HG03159 (cell line): Measurements from ENCODE around the gene MZF1.
A peak's percentile ranks its signal among the peaks of the same experiment; 100 is the strongest.

Experiments used
- ATAC-seq: cut with Tn5 transposase; IDR thresholded peaks from one replicate; pipeline ENCODE4 v1.9.1; 2021; ENCODE audit warnings: mild to moderate bottlenecking, moderate library complexity; ENCODE audit not compliant: unreplicated experiment

Gene MZF1

GRCh38 chr19:58570770-58571574 lies 2.2 kb downstream of the MZF1 start:
- ATAC-seq = no peak

- ATAC-seq = no peak
Measured at GRCh38 chr19:58569943-58570670, 3.0 kb downstream of the MZF1 start.

DNA sequence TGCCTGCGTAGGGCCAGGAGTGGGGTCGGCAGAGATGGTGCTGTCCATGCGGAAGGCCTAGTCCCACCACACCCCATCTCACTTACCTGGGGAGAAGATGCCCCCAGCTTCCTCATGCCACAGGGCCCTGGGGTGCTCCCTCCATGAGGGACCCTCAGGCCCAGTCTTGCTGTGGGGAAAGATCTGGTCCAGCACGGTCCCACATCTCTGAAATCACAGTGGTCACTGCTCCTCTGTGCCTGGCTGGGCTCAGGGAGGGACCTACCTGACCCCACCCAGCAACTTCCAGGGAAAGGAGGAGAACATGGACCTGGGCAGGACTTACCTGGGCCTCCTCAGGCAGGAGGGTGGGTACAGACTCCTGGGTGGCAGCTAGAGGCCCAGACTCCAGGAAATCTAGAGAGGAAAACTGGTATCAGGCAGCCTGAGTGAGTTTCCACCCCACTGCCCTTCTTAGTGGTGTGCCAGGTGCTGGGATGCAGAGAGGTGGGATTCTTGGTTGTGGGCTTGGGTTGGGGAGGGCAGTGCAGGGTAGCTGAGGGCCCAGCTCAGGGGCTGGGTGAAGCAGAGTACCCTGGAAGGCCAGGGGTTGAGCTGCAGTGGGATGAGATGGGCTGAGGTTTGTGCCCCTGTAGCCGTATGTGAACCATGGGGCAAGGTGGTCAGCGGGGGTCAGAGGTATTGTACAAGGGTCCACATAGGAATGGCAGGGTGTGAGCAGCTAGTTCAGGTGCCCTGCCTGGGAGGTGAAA lies 3.8 kb downstream of the MZF1 start:
- no peak for ATAC-seq

DNA sequence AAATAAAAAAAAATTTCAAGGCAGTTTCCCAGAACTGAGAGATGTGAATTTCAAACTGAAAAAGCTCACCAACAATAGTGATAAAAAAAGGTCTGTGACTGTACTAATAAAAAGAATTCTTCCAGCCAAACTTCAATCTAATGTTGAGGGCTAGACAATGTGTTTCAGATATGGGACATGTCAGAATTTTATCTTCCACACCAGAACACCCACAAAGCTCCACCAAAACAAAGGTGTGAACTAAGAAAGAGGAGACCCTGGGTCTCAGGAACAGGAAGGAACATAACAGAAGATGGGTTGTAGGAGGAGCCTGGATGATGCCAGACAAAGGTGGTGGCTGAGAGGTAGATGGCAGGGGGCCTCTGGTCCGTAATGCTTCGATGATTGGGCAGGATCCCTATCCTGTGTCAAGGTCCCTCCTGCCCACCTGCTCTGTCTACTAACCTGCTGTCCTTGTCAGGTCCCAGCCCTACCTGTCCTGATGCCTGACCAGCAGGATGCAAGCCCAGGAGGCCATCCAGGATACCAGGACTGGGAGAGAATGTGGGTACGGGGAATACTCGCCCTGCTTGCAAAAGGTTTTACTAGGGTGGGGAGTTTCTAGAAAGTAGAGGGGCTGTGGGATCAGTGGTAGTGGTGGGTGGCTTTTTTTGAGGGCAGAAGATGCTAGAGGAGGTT lies 4.5 kb downstream of the MZF1 start:
- no peak for ATAC-seq

DNA sequence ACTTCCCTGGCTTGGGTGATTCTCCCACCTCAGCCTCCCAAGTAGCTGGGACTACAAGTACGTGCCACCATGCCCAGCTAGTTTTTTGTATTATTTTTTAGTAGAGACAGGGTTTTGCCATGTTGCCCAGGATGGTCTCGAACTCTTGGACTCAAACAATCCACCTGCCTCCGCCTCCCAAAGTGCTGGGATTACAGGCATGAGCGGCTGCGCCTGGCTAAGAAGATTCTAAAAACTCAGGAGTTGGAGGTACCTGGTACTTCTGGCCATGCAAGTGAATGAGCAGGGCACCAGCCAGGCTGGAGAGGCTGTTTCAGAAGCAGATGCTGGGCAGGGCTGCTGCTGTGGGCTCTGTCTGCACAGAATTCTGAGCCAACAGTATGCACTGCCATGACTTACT lies 6.1 kb downstream of the MZF1 start:
- ATAC-seq = no peak

GRCh38 chr19:58563823-58564222 lies 9.3 kb downstream of the MZF1 start:
- no peak for ATAC-seq

DNA sequence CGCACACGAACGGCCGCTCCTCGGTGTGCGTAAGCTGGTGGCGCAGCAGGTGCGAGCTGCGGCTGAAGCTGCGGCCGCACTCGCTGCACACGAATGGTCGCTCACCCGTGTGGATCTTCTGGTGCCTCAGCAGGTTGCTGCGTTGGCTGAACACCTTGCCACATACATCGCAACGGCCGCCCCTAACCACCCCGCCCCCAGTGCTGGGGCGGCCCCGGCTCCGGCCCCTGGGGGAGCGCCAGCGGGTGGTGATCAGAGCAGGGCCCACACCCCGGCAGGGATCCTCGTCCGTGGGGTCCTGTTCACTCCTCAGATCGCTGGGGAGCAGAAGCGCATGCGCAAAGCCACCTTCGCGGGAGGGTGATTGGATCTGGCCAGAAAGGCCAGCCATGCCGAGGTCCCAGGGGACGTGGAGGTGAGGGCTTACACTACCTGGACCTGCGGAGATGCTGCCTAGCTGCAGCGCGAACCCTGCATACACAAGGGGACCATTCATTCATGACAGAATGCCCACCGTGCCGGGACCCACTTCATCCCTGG lies 10.0 kb downstream of the MZF1 start:
- no peak for ATAC-seq

- ATAC-seq = no peak
Measured at GRCh38 chr19:58562122-58563033, 10.8 kb downstream of the MZF1 start.

GRCh38 chr19:58561373-58562121 lies 11.6 kb downstream of the MZF1 start:
- no peak for ATAC-seq

DNA sequence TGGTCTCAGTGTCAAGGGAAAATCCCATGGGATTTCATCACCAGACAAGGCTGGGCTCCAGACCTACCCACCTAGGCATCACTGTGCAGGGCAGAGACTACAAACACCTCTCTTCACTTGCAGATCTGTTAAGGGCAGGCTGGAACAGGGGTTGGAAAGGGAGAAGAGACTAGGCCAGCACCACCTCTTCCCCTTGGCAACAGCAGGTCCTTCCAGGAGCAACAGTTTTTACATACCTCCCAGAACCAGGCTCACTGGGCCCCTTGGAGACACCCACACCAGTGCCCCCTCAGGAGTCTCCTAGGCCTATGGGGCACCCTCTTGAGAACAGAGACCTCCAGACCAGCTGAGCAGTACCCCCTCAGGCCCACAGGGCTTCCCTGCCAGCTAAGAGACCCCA lies 12.2 kb downstream of the MZF1 start:
- ATAC-seq = no peak

DNA sequence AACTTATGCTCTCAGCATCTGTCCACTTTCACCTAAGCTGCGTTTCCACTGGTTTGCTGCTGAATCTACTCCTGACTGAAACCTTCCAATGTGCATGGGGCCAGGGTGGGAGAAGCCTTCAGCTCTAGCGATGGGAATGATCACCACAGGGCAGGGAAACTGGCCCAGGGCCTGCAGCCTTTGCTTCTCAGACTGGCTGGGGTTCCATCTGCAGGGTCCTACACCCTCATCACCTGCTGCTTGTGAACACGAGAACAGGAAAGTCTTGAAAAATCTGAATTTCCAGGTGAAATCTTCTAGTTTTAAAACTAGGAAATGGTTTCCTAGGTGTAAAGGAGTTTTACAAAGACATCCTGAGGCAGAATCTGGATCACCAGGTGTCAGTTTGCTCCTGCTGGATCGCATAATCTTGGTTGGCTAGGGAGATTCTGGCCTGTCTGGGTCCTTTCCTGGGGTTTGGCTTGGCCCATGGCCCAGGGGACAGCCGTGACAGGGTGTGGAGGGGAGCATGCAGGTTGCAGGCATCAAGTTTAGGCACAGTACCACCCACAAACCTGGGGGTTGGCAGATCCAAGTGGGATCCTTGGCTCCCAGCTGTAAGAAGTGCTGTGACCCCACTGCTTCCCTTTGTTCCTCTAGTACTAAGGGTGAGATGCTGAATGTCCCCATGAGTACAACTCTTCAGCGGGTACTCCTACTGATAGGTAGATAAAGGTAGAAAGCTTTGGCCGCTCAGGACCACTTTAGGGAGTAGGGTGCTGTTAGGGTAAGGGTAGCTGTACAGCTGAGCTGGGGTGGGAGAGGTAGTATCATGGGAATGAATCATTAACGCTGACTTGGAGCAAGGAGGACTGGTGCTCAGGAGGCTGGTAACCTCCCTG lies 12.9 kb downstream of the MZF1 start:
- ATAC-seq = no peak

DNA sequence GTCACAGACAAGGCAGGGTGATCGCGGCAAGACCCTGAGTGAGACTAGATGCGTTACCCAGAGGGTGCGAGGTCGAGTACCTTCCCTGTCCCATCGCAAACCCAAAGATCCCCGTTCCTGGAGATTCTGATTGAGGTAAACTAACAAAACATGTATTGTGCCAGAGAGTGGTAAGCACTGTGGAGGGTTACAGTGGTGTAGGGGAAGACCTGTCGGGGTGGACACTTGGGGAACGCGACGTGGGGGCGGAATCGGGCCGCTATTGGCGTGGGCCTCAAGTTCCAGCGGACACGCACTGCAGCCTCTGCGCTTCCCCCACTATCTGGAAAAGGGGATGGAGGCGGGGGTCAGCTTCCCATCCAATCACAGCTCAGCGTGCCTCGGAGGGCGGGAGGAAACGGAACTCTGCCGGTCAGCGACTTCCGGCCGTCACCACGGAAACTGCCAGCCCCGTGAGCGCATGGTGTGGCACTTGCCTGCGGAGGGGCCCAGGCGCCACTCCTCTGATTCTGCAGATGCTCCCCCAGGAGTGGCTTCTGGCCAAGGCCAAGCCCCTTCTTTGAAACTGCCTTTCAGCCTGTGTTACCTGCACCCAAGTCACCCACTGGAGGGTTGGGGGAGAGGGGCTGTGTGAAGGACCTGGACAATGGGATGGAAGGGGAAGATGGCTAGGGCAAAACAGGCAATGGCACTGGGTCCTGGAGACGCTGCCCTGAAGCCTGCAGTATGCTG lies 13.7 kb downstream of the MZF1 start:
- peak; percentile 18 for ATAC-seq

- peak; percentile 50 for ATAC-seq
Measured at GRCh38 chr19:58558623-58559274, 14.4 kb downstream of the MZF1 start.

DNA sequence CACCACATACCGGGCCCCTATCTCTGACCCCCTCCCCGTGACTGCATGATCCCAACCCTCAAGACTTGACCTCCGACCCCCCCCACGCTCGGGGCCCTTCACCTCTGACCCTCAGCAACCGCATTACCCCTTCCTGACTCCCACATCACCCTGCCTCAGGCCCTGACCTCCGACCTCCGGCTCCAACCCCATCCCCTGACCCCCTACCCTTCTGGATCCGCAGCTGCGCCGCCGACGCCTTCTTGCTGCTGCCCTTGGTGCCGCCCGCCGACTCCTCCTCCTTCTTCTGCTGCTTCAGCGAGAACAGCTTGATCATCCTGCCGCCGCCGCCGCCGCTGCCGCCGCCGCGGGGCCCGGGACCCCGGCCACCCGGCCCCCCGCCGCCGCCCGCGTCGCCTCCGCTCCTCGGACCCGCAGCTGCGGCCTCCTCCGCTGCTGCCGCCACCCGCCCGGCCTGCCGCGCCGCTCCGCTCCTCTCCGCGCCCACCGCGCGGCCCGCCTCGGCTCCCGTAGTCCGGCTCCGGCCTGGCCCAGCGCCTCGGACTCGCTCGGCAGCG lies 15.0 kb downstream of the MZF1 start, which contains the start of gene UBE2M:
TSS of gene UBE2M (minus strand) at position 546 of the 557 bp plus-strand sequence. CDS start at position 316, 230 bp downstream.
- ATAC-seq = no peak

DNA sequence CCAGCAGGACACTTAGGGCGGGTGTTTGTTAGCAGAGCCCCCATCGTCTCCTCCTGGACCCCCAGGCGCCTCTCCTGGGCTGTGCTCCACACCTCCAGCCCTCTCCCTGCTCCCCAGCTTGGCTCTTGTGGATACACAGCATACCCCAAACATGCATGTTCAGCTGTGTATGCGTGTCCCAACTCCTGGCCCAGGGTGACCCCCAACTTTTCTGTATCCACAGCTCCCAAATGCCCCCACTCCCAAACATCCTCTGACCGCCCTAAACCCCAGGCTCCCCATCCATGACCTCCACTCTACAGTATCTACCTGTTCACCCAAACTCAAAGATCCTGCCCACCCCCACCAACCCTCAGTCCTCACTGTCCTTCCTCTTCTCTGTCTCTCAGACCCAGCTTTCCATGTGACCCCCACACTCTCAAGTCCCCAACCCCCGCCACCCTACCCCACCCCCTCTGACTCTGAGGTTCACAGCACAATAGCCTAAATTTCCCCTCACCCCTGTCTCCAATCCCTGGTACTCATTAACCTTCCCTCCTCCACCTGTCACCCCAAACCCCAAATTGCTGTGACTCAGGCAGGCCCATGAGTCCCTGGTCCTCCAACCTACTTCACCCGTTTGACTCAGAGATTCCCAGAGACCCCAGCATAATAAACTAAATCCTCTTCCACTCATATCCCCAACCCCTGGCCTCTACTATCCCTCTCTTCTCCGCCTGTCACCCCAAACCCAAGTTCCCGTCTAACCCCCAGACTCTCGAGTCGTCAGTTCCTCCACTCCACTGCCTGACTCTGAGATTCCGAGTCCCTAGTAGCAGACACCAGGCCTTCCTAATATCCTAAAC lies 15.7 kb downstream of the MZF1 start:
- no peak for ATAC-seq
